ENCODE measurements around the gene DUSP28. TPM values are rescaled to one million over a fixed set of nuclear protein-coding genes. Genes with fewer than 3 reads are reported as not detected.

Gene DUSP28
- total RNA-seq, 4 donors from 2014 or later: 7.6 to 18.3 (median 13.2) TPM

DNA sequence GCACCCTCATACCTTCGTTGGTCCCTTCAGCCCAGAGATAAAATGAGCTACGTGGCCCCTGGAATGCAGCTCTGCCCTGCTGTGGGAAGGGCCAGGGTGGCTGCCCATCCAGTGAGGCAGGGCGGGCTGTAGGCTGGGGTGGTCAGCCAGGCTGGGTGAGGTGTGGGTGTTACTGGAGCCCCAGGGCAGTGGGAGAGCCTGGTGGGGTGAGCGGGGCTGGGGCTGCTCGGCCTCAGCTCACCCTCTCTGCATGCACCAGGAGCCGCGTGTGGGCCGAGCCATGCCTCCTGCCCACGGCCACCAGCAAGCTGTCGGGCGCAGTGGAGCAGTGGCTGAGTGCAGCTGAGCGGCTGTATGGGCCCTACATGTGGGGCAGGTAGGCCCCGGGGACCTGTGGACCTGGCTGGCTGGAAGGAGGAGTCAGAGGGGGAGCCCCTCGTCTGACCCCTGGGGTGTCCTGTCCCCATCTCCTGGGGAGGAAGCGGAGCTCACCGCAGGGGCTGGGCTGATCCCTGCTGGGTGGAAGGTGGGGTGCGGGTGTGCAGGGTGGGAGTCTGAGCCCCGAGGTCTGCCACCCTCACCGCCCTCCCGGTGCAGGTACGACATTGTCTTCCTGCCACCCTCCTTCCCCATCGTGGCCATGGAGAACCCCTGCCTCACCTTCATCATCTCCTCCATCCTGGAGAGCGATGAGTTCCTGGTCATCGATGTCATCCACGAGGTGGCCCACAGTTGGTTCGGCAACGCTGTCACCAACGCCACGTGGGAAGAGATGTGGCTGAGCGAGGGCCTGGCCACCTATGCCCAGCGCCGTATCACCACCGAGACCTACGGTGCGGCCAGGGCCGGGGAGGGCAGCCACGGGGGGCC lies 13.6 kb downstream of the DUSP28 start:
- H3K36me3 ChIP-seq: peaks cover 0 to 40% of the 10 kb centered on the region in 2 donors
- H3K27me3 ChIP-seq: no peaks in the 10 kb centered on the region
- intact Hi-C loops (cut with DNase I; ENCODE audit: low total_unique reads) (no loop called here), in situ Hi-C loops (cut with MboI; ENCODE audit: low sequenced_read_pairs in 4 of 4) (no loop called here)
- TF ChIP-seq, protein P1, sequence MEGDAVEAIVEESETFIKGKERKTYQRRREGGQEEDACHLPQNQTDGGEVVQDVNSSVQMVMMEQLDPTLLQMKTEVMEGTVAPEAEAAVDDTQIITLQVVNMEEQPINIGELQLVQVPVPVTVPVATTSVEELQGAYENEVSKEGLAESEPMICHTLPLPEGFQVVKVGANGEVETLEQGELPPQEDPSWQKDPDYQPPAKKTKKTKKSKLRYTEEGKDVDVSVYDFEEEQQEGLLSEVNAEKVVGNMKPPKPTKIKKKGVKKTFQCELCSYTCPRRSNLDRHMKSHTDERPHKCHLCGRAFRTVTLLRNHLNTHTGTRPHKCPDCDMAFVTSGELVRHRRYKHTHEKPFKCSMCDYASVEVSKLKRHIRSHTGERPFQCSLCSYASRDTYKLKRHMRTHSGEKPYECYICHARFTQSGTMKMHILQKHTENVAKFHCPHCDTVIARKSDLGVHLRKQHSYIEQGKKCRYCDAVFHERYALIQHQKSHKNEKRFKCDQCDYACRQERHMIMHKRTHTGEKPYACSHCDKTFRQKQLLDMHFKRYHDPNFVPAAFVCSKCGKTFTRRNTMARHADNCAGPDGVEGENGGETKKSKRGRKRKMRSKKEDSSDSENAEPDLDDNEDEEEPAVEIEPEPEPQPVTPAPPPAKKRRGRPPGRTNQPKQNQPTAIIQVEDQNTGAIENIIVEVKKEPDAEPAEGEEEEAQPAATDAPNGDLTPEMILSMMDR (IDR thresholded peaks at IDR 0.05 in 4 of 5, conservative IDR thresholded peaks at IDR 0.05 in 1 of 5): no peak
- no peak for TF ChIP-seq POLR2A (IDR thresholded peaks at IDR 0.05)
- no peak overlapping the region for H3K4me3 ChIP-seq
- ATAC-seq: no peak
- peaks cover 13 to 16% of the 10 kb centered on the region in 2 donors for H3K4me1 ChIP-seq
- H3K9me3 ChIP-seq: no peaks in the 10 kb centered on the region
- H3K27ac ChIP-seq: no peak overlapping the region
- no peak for DNase-seq

DNA sequence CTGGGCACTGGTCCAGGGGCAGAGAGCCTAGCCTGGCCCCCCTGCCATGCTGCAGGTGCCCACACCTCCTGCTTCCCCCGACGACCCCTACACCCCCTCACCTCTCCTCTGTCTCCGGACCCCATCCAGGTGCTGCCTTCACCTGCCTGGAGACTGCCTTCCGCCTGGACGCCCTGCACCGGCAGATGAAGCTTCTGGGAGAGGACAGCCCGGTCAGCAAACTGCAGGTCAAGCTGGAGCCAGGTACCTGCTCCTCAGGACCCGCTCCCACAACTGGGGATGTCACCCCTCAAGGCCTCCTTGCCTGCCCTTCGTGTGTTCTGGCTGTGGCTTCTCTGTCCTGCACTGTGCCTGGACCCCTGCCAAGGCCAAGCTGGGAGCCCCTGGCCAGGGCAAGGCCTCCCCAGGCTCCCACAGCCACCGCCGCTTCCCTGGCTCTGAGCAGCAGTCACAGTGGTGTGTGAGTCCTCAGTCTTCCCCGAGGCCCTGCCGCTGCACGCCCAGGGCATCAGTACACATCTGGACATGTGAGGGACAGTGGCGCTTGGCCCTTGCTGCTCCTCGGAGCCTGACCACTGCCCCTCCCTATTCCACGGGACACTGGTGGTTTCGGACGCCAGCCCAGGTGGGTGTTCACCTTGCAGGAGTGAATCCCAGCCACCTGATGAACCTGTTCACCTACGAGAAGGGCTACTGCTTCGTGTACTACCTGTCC lies 14.4 kb downstream of the DUSP28 start:
- in situ Hi-C loops (cut with MboI; ENCODE audit: low sequenced_read_pairs in 4 of 4): no loop called here
- Histone ChIP-seq H3K4me3 (no peak overlapping the region), H3K27me3 (no peaks in the 10 kb centered on the region), H3K9me3 (no peaks in the 10 kb centered on the region), H3K4me1 (peaks cover 9 to 12% of the 10 kb centered on the region in 2 donors), H3K36me3 (peaks cover 0 to 40% of the 10 kb centered on the region in 2 donors), H3K27ac (no peak overlapping the region)
- DNase-seq (no peak), ATAC-seq (no peak)
- intact Hi-C loops (cut with DNase I; ENCODE audit: low total_unique reads): no loop called here
- no peak for TF ChIP-seq POLR2A (IDR thresholded peaks at IDR 0.05)
- TF ChIP-seq, protein P1 (IDR thresholded peaks at IDR 0.05 in 4 of 5, conservative IDR thresholded peaks at IDR 0.05 in 1 of 5): no peak

DNA sequence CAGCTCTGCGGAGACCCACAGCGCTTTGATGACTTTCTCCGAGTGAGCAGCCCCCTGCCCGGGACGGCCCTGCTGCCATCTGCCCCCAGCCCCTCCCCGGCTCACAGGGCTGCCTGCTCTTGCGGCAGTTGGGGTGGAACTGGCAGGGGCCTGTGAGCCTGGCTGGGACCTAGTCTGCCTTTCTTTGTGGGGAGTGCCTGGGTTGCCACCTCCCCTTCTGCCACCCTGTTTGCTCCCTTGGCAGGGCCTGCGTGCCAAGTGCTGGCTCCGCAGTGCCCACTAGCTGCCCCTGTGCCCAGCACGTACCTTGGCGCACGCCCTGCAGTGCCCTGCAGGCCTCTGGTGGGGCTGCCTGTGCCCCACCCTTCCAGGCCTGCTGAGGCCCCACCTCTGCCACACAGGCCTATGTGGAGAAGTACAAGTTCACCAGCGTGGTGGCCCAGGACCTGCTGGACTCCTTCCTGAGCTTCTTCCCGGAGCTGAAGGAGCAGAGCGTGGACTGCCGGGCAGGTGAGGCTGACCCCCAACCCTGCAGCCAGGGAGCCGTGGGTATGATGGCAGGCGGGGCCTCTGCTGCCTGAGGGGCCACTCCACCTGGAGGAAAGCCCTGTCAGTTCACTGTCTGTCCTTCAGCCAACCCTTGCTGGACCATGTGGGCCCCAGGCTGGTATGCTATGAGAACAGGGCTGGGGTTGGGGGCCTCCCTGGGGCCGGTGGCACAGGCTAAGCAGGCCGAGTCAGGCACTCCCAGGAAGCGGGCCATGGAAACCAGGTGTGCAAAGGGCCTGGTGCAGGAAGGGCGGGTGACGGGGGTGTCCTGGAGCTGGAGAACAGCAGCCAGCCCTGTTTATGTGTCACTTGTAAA lies 15.2 kb downstream of the DUSP28 start:
- Histone ChIP-seq H3K36me3 (peaks cover 0 to 40% of the 10 kb centered on the region in 2 donors), H3K27ac (no peak overlapping the region), H3K4me1 (peaks cover under 1 to 6% of the 10 kb centered on the region in 2 donors), H3K27me3 (no peaks in the 10 kb centered on the region), H3K9me3 (no peaks in the 10 kb centered on the region), H3K4me3 (no peak overlapping the region)
- in situ Hi-C loops (cut with MboI; ENCODE audit: low sequenced_read_pairs in 4 of 4) (no loop called here), intact Hi-C loops (cut with DNase I; ENCODE audit: low total_unique reads) (no loop called here)
- ATAC-seq: no peak
- TF ChIP-seq, protein P1 (IDR thresholded peaks at IDR 0.05 in 4 of 5, conservative IDR thresholded peaks at IDR 0.05 in 1 of 5): no peak
- no peak for TF ChIP-seq POLR2A (IDR thresholded peaks at IDR 0.05)
- DNase-seq: no peak

DNA sequence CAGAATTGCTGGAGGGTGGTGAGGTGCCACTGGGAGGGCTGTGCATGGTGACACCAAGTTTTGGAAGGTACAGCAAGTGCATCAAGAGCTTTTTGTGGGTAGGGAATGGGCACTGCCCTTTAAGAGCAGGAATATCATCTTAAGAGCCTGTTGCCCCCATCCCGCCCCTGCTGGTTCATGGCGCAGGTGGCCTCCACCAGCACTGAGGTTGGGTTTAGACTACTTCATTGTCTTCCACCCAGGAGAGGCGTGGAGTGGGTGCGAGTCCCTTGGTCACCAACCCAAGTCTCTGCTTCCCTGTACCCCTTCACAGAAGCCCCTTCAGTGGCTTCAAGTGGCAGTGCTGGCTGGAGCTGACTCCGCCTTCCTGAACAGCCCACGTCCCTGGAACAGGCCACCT lies 15.9 kb downstream of the DUSP28 start:
- no peak for DNase-seq
- in situ Hi-C loops (cut with MboI; ENCODE audit: low sequenced_read_pairs in 4 of 4) (no loop called here), intact Hi-C loops (cut with DNase I; ENCODE audit: low total_unique reads) (no loop called here)

More for the DNA sequence above, 15.9 kb downstream of the DUSP28 start:
- Histone ChIP-seq H3K9me3 (no peaks in the 10 kb centered on the region), H3K4me1 (peaks cover 0 to 4% of the 10 kb centered on the region in 2 donors), H3K27me3 (no peaks in the 10 kb centered on the region), H3K27ac (no peak overlapping the region), H3K36me3 (peaks cover 0 to 40% of the 10 kb centered on the region in 2 donors), H3K4me3 (no peak overlapping the region)
- TF ChIP-seq, protein P1 (IDR thresholded peaks at IDR 0.05 in 4 of 5, conservative IDR thresholded peaks at IDR 0.05 in 1 of 5): no peak
- no peak for TF ChIP-seq POLR2A (IDR thresholded peaks at IDR 0.05)
- ATAC-seq: no peak

Measured in gastrocnemius medialis (tissue), 4 donors.